Liver (tissue), 9 donors: ENCODE data around the gene FBF1. TPM values are rescaled to one million over a fixed set of nuclear protein-coding genes. Genes with fewer than 3 reads are reported as not detected.
"Not testable (repeated sequence)": the region's sequence is repeated elsewhere in the genome, so short reads cannot be mapped to it uniquely, and the experiment has no call there.

Experiments used
- DNase-seq: peaks from one replicate; pipeline ENCODE4 v3.0.0-alpha.2; 2017; ENCODE audit warnings: low spot score
- H3K27ac ChIP-seq, 2 donors: one replicate each; pipeline ENCODE4 v1.7.0; 2013; ENCODE audit warnings: inconsistent platforms in 2 of 2, low read length in 2 of 2, control low read depth in 1 of 2, low read depth in 1 of 2, mild to moderate bottlenecking in 1 of 2
- H3K27me3 ChIP-seq, 4 donors: one replicate each; pipeline versions ENCODE4 v1.6.1 to v1.7.0; 2013; ENCODE audit warnings: low read length in 3 of 4, inconsistent platforms in 1 of 4, mild to moderate bottlenecking in 1 of 4, moderate library complexity in 1 of 4; ENCODE audit not compliant: control insufficient read depth in 4 of 4, insufficient read depth in 4 of 4
- H3K36me3 ChIP-seq, 4 donors: one replicate each; pipeline versions ENCODE4 v1.6.1 to v1.7.0; 2013; ENCODE audit warnings: low read length in 3 of 4, mild to moderate bottlenecking in 3 of 4, low read depth in 1 of 4, moderate library complexity in 1 of 4; ENCODE audit not compliant: control insufficient read depth in 4 of 4, insufficient read depth in 3 of 4
- H3K4me1 ChIP-seq, 4 donors: one replicate each; pipeline versions ENCODE4 v1.6.1 to v1.7.0; 2013; ENCODE audit warnings: low read length in 3 of 4, mild to moderate bottlenecking in 3 of 4, moderate library complexity in 1 of 4; ENCODE audit not compliant: control insufficient read depth in 4 of 4, insufficient read depth in 4 of 4
- H3K4me3 ChIP-seq, 3 donors: one replicate each; pipeline versions ENCODE4 v1.6.1 to v1.7.0; 2013; ENCODE audit warnings: low read length in 3 of 3, control low read depth in 1 of 3, low read depth in 1 of 3, mild to moderate bottlenecking in 1 of 3
- H3K9ac ChIP-seq, 2 donors: one replicate each; pipeline ENCODE4 v1.7.0; 2013; ENCODE audit warnings: low read length in 2 of 2, mild to moderate bottlenecking in 2 of 2, moderate library complexity in 2 of 2, control low read depth in 1 of 2, low read depth in 1 of 2
- H3K9me3 ChIP-seq, 4 donors: one replicate each; pipeline versions ENCODE4 v1.6.1 to v1.7.0; 2013; ENCODE audit warnings: low read length in 3 of 4; ENCODE audit not compliant: control insufficient read depth in 4 of 4
- ATF3 ChIP-seq: IDR thresholded peaks from 2 replicates; pipeline ENCODE4 v1.6.1; 2016; ENCODE audit warnings: antibody characterized with exemption
- EGR1 ChIP-seq, 2 donors: IDR thresholded peaks; 2 replicates each; pipeline ENCODE4 v1.6.1; 2016 to 2018; ENCODE audit warnings: antibody characterized with exemption in 2 of 2, low read depth in 2 of 2
- FOXA1 ChIP-seq: IDR thresholded peaks from 2 replicates; pipeline ENCODE4 v1.6.1; 2016; ENCODE audit warnings: antibody characterized with exemption
- FOXA2 ChIP-seq: IDR thresholded peaks from 2 replicates; pipeline ENCODE4 v1.6.1; 2016; ENCODE audit warnings: antibody characterized with exemption
- GABPA ChIP-seq, 2 donors: IDR thresholded peaks in 1 of 2; conservative IDR thresholded peaks in 1 of 2; 2 replicates each; pipeline ENCODE4 v1.6.1; 2016; ENCODE audit warnings: antibody characterized with exemption in 2 of 2, mild to moderate bottlenecking in 1 of 2, moderate library complexity in 1 of 2
- HNF4A ChIP-seq, 2 donors: conservative IDR thresholded peaks; 2 replicates each; pipeline ENCODE4 v1.6.1; 2016; ENCODE audit warnings: antibody characterized with exemption in 2 of 2, mild to moderate bottlenecking in 2 of 2
- HNF4G ChIP-seq: IDR thresholded peaks from 2 replicates; pipeline ENCODE4 v1.6.1; 2016; ENCODE audit warnings: antibody characterized with exemption
- MAX ChIP-seq: IDR thresholded peaks from 2 replicates; pipeline ENCODE4 v1.6.1; 2016; ENCODE audit warnings: antibody characterized with exemption
- NR2F2 ChIP-seq: IDR thresholded peaks from 2 replicates; pipeline ENCODE4 v1.6.1; 2016; ENCODE audit warnings: antibody characterized with exemption
- REST ChIP-seq: IDR thresholded peaks from 2 replicates; pipeline ENCODE4 v1.6.1; 2016; ENCODE audit warnings: antibody characterized with exemption, mild to moderate bottlenecking
- RXRA ChIP-seq, 2 donors: IDR thresholded peaks; 2 replicates each; pipeline ENCODE4 v1.6.1; 2017 to 2018; ENCODE audit warnings: antibody characterized with exemption in 2 of 2, mild to moderate bottlenecking in 1 of 2
- SP1 ChIP-seq: IDR thresholded peaks from 2 replicates; pipeline ENCODE4 v1.6.1; 2018; ENCODE audit warnings: antibody characterized with exemption, mild to moderate bottlenecking
- YY1 ChIP-seq: IDR thresholded peaks from 2 replicates; pipeline ENCODE4 v1.6.1; 2016; ENCODE audit warnings: antibody characterized with exemption, mild to moderate bottlenecking
- ZBTB33 ChIP-seq: IDR thresholded peaks from 2 replicates; pipeline ENCODE4 v1.6.1; 2016; ENCODE audit warnings: antibody characterized with exemption
- WGBS: extraction: QIAGEN DNeasy Blood & Tissue Kit; methylation state at CpG from one replicate; pipeline ENCODE4 v1.1.7; 2013; 5-methylcytosine and 5-hydroxymethylcytosine counted together
- polyA plus RNA-seq, 2 donors: library from polyadenylated mRNA; stranded (reverse) in 1 of 2; unstranded in 1 of 2; fragments of 200-250 nt in 1 of 2; fragments of >200 nt in 1 of 2; fragmentation: Nextera tagmentation in 1 of 2; extraction: Ambion mirVana in 1 of 2; gene quantifications; one replicate each; pipeline versions ENCODE4 v1.2.1 to v1.2.3, GENCODE V29; 2013 to 2015
- total RNA-seq, 2 donors: library from RNA; depleted of rRNA; stranded (reverse); fragments of >200 nt; gene quantifications; one replicate each; pipeline ENCODE4 v1.2.3, GENCODE V29; 2014
- donor health status: healthy.
- donor health status: healthy.
- donor health status: healthy.
- donor health status: healthy.
- donor health status: healthy.

FBF1 gene
- total and polyA plus RNA-seq, 4 donors, result 0.39 to 5.6 (median 1.7) TPM

- TF ChIP-seq YY1, result no peak
- no peak for TF ChIP-seq FOXA2
- TF ChIP-seq SP1, result no peak
- no peak for TF ChIP-seq EGR1 (IDR thresholded peaks at IDR 0.05; ENCODE audit: low read depth in 2 of 2)
- no peak for TF ChIP-seq HNF4G
- no peak for TF ChIP-seq FOXA1
Observed at GRCh38 chr17:75888484-75888883, 52.4 kb downstream of the FBF1 start (continued).

- not testable (repeated sequence) for H3K27ac ChIP-seq, H3K9ac ChIP-seq, H3K4me3 ChIP-seq, H3K9me3 ChIP-seq, DNase-seq, H3K27me3 ChIP-seq, H3K36me3 ChIP-seq, H3K4me1 ChIP-seq
- 91% methylated on average over 9 of the region's 9 CpGs for WGBS
Observed at GRCh38 chr17:75885860-75886259, 55.0 kb downstream of the FBF1 start.

- Histone ChIP-seq H3K4me3 (no peak overlapping the region), H3K27ac (no peak overlapping the region)
- 76% methylated on average over 8 of the region's 8 CpGs for WGBS
Observed at GRCh38 chr17:75885431-75885830, 55.4 kb downstream of the FBF1 start.

More at GRCh38 chr17:75885431-75885830, 55.4 kb downstream of the FBF1 start:
- Histone ChIP-seq H3K36me3 (no peaks in the 10 kb centered on the region), H3K9ac (no peak overlapping the region), H3K9me3 (no peaks in the 10 kb centered on the region), H3K27me3 (no peaks in the 10 kb centered on the region), H3K4me1 (no peaks in the 10 kb centered on the region)
- no peak for DNase-seq
- TF ChIP-seq HNF4G, result no peak
- TF ChIP-seq GABPA (IDR thresholded peaks at IDR 0.05 in 1 of 2, conservative IDR thresholded peaks at IDR 0.05 in 1 of 2), result no peak
- TF ChIP-seq ZBTB33, result no peak
- no peak for TF ChIP-seq SP1
- no peak for TF ChIP-seq ATF3
- TF ChIP-seq MAX, result no peak
- no peak for TF ChIP-seq REST
- no peak for TF ChIP-seq HNF4A (conservative IDR thresholded peaks at IDR 0.05)
- TF ChIP-seq RXRA (IDR thresholded peaks at IDR 0.05), result no peak
- no peak for TF ChIP-seq FOXA1
- TF ChIP-seq FOXA2, result no peak
- TF ChIP-seq NR2F2, result no peak
